ENCODE measurements around the gene ZSCAN31. TPM values are rescaled to one million over a fixed set of nuclear protein-coding genes. Genes with fewer than 3 reads are reported as not detected.

Gene ZSCAN31
- total RNA-seq, 3 donors from 2014 or later (not counting 1 experiment from before 2014, with no cell fraction given): 0.65 to 2.2 (median 0.72) TPM

GRCh38 chr6:28296520-28297060 is 39.4 kb downstream of the ZSCAN31 start:
- H3K9me3 ChIP-seq (ENCODE audit: control insufficient read depth, insufficient read depth, low read length): no peaks in the 10 kb centered on the region
- H3K36me3 ChIP-seq (ENCODE audit: control insufficient read depth, insufficient read depth, low read length): no peaks in the 10 kb centered on the region
- no peaks in the 10 kb centered on the region for H3K4me1 ChIP-seq (ENCODE audit: control insufficient read depth, insufficient read depth, low read length)
- Mint-ChIP-seq H3K27ac (no peak overlapping the region), H3K4me3 (no peak overlapping the region), H3K36me3 (no peaks in the 10 kb centered on the region), H3K9me3 (no peaks in the 10 kb centered on the region), H3K27me3 (ENCODE audit: low read depth in 2 of 2) (no peaks in the 10 kb centered on the region), H3K4me1 (no peaks in the 10 kb centered on the region)
- 87% methylated on average over 5 of the region's 7 CpGs for WGBS (ENCODE audit: insufficient coverage)
- H3K4me3 ChIP-seq (ENCODE audit: low read length): no peak overlapping the region
- intact Hi-C loops (cut with micrococcal nuclease): no loop called here
- TF ChIP-seq CTCF (IDR thresholded peaks at IDR 0.05): no peak
- no peak overlapping the region for H3K27ac ChIP-seq (ENCODE audit: low read length)
- H3K27me3 ChIP-seq (ENCODE audit: control insufficient read depth, insufficient read depth, low read length): no peaks in the 10 kb centered on the region
- DNase-seq (no peak), ATAC-seq (no peak)

GRCh38 chr6:28295326-28295725 is 40.6 kb downstream of the ZSCAN31 start:
- no peak for TF ChIP-seq CTCF (IDR thresholded peaks at IDR 0.05)
- Mint-ChIP-seq H3K27ac (no peak overlapping the region), H3K36me3 (no peaks in the 10 kb centered on the region), H3K9me3 (no peaks in the 10 kb centered on the region), H3K27me3 (ENCODE audit: low read depth in 2 of 2) (no peaks in the 10 kb centered on the region), H3K4me1 (no peaks in the 10 kb centered on the region), H3K4me3 (no peak overlapping the region)
- 89% methylated on average over 2 of the region's 5 CpGs for WGBS (ENCODE audit: insufficient coverage)
- no peak for DNase-seq
- H3K27ac ChIP-seq (ENCODE audit: low read length): no peak overlapping the region
- no peaks in the 10 kb centered on the region for H3K4me1 ChIP-seq (ENCODE audit: control insufficient read depth, insufficient read depth, low read length)
- no peak for ATAC-seq
- H3K4me3 ChIP-seq (ENCODE audit: low read length): no peak overlapping the region
- no peaks in the 10 kb centered on the region for H3K27me3 ChIP-seq (ENCODE audit: control insufficient read depth, insufficient read depth, low read length)
- intact Hi-C loops (cut with micrococcal nuclease): no loop called here
- no peaks in the 10 kb centered on the region for H3K36me3 ChIP-seq (ENCODE audit: control insufficient read depth, insufficient read depth, low read length)
- H3K9me3 ChIP-seq (ENCODE audit: control insufficient read depth, insufficient read depth, low read length): no peaks in the 10 kb centered on the region

- Histone ChIP-seq H3K4me1 (ENCODE audit: control insufficient read depth, insufficient read depth, low read length) (no peaks in the 10 kb centered on the region), H3K9me3 (ENCODE audit: control insufficient read depth, insufficient read depth, low read length) (no peaks in the 10 kb centered on the region), H3K27ac (ENCODE audit: low read length) (no peak overlapping the region), H3K36me3 (ENCODE audit: control insufficient read depth, insufficient read depth, low read length) (no peaks in the 10 kb centered on the region), H3K27me3 (ENCODE audit: control insufficient read depth, insufficient read depth, low read length) (no peaks in the 10 kb centered on the region), H3K4me3 (ENCODE audit: low read length) (no peak overlapping the region)
- DNase-seq: no peak
- intact Hi-C loops (cut with micrococcal nuclease): no loop called here
- no peaks in the 10 kb centered on the region for H3K9me3 Mint-ChIP-seq
- no peaks in the 10 kb centered on the region for H3K4me1 Mint-ChIP-seq
- H3K36me3 Mint-ChIP-seq: no peaks in the 10 kb centered on the region
- no peak for TF ChIP-seq CTCF (IDR thresholded peaks at IDR 0.05)
- no peak for ATAC-seq
- H3K4me3 Mint-ChIP-seq: no peak overlapping the region
- peaks cover 0 to 1% of the 10 kb centered on the region in 2 donors for H3K27me3 Mint-ChIP-seq (ENCODE audit: low read depth in 2 of 2)
- H3K27ac Mint-ChIP-seq: no peak overlapping the region
Observed at GRCh38 chr6:28291573-28291972, 44.4 kb downstream of the ZSCAN31 start.

- TF ChIP-seq CTCF (IDR thresholded peaks at IDR 0.05): no peak
- Mint-ChIP-seq H3K4me1 (peaks cover 8% of the 10 kb centered on the region in 2 donors), H3K4me3 (no peak overlapping the region), H3K27me3 (ENCODE audit: low read depth in 2 of 2) (peaks cover 24 to 26% of the 10 kb centered on the region in 2 donors), H3K9me3 (no peaks in the 10 kb centered on the region), H3K36me3 (peaks cover 6% of the 10 kb centered on the region), H3K27ac (no peak overlapping the region)
- 100% methylated on average over 2 of the region's 2 CpGs for WGBS (ENCODE audit: insufficient coverage)
- H3K27ac ChIP-seq (ENCODE audit: low read length): no peak overlapping the region
- peaks cover 1% of the 10 kb centered on the region for H3K36me3 ChIP-seq (ENCODE audit: control insufficient read depth, insufficient read depth, low read length)
- no peaks in the 10 kb centered on the region for H3K9me3 ChIP-seq (ENCODE audit: control insufficient read depth, insufficient read depth, low read length)
- ATAC-seq: no peak
- H3K4me1 ChIP-seq (ENCODE audit: control insufficient read depth, insufficient read depth, low read length): peaks cover 9% of the 10 kb centered on the region
- no peak overlapping the region for H3K4me3 ChIP-seq (ENCODE audit: low read length)
- peaks cover 10% of the 10 kb centered on the region for H3K27me3 ChIP-seq (ENCODE audit: control insufficient read depth, insufficient read depth, low read length)
- no peak for DNase-seq
- intact Hi-C loops (cut with micrococcal nuclease): no loop called here
Observed at GRCh38 chr6:28282926-28283325, 53.0 kb downstream of the ZSCAN31 start.
